HCT116 (cell line): ENCODE results near the gene DPRX. TPM values are rescaled to one million over a fixed set of nuclear protein-coding genes. Genes with fewer than 3 reads are reported as not detected.

Source experiments
- ATAC-seq: fragments of 200-7000 bp; cut with Tn5 transposase; 2 replicates; pipeline ENCODE4 v1.9.1; 2020; ENCODE audit warnings: mild to moderate bottlenecking, moderate library complexity
- BruUV-seq: library from RNA; stranded (reverse); fragments of 400-500 nt; replicated peaks from 2 replicates; lab custom pipeline; 2021; lab: Mats Ljungman, UMichigan
- CTCF ChIA-PET: fragments of 300-600 bp; sonication (Branson Sonifier 250); formaldehyde crosslinking; loops from one replicate; lab custom pipeline; 2021; ENCODE audit warnings: antibody characterized with exemption; lab: Charles Lee
- POLR2A ChIA-PET: fragments of 300-600, 350-600 bp; sonication (Branson Sonifier 250); formaldehyde crosslinking; loops from one replicate; lab custom pipeline; 2021; ENCODE audit warnings: antibody characterized with exemption; lab: Charles Lee
- RAD21 ChIA-PET, 2 experiments: fragments of 300-600 bp; sonication (Branson Sonifier 250); formaldehyde crosslinking; loops; one replicate each; lab custom pipeline; 2023; ENCODE audit warnings: low total read pairs in 2 of 2; ENCODE audit not compliant: uncharacterized antibody in 2 of 2, unreplicated experiment in 2 of 2, low non-redundant PET in 1 of 2; lab: Charles Lee
- DNase-seq: peaks from one replicate; pipeline ENCODE4 v3.0.0-alpha.2; 2010; ENCODE audit warnings: low read depth, low spot score
- H2AFZ ChIP-seq: fragments of 200-600 bp; shearing (Covaris generic), sonication (generic); 2 replicates; pipeline ENCODE4 v1.6.1; 2017; ENCODE audit warnings: low read depth, mixed run types, mixed read lengths, antibody characterized with exemption, low read length; ENCODE audit not compliant: poor library complexity, severe bottlenecking
- H3K27ac ChIP-seq: 2 replicates; pipeline ENCODE4 v1.5.1; 2012; ENCODE audit warnings: low read depth, low read length
- H3K27me3 ChIP-seq: fragments of 200-600 bp; sonication (generic); 2 replicates; pipeline ENCODE4 v1.6.1; 2016; ENCODE audit warnings: mixed run types, low read length, mixed read lengths; ENCODE audit not compliant: insufficient read depth
- H3K36me3 ChIP-seq, 2 experiments: fragments of 200-500 bp in 1 of 2; fragments of 200-600 bp in 1 of 2; sonication (Bioruptor generic) in 1 of 2; sonication (generic) in 1 of 2; 2 replicates each; pipeline versions ENCODE4 v1.5.1 to v1.6.1; 2014 to 2016; ENCODE audit warnings: low read length in 2 of 2, inconsistent platforms in 1 of 2, mixed read lengths in 1 of 2, mixed run types in 1 of 2; ENCODE audit not compliant: insufficient read depth in 2 of 2, control insufficient read depth in 1 of 2
- H3K4me1 ChIP-seq, 2 experiments: fragments of 200-600 bp in 1 of 2; sonication (generic) in 1 of 2; 2 replicates each; pipeline versions ENCODE4 v1.5.1 to v1.6.1; 2012 to 2017; ENCODE audit warnings: low read length in 2 of 2, inconsistent platforms in 1 of 2, mild to moderate bottlenecking in 1 of 2, mixed read lengths in 1 of 2, mixed run types in 1 of 2, moderate library complexity in 1 of 2; ENCODE audit not compliant: insufficient read depth in 2 of 2, control insufficient read depth in 1 of 2
- H3K4me2 ChIP-seq: fragments of 200-600 bp; sonication (generic); 2 replicates; pipeline ENCODE4 v1.6.1; 2017; ENCODE audit warnings: mixed run types, low read length, mixed read lengths
- H3K4me3 ChIP-seq, 2 experiments: fragments of 200-600 bp in 1 of 2; sonication (generic) in 1 of 2; replicated peaks in 1 of 2; 2 replicates each; pipeline ENCODE4 v1.5.1; 2011 to 2016; ENCODE audit warnings: low read length in 2 of 2, control low read depth in 1 of 2, low read depth in 1 of 2, mild to moderate bottlenecking in 1 of 2, mixed read lengths in 1 of 2, mixed run types in 1 of 2
- H3K79me2 ChIP-seq: fragments of 200-600 bp; sonication (generic); 2 replicates; pipeline ENCODE4 v1.6.1; 2017; ENCODE audit warnings: mild to moderate bottlenecking, mixed run types, low read length, moderate library complexity, mixed read lengths; ENCODE audit not compliant: insufficient read depth
- H3K9ac ChIP-seq: fragments of 200-600 bp; sonication (generic); 2 replicates; pipeline ENCODE4 v1.6.1; 2016; ENCODE audit warnings: low read length, mixed read lengths
- H3K9me2 ChIP-seq: fragments of 200-600 bp; sonication (generic), shearing (Covaris generic); 2 replicates; pipeline ENCODE4 v1.6.1; 2017; ENCODE audit warnings: mixed run types, mild to moderate bottlenecking, moderate library complexity; ENCODE audit not compliant: insufficient read depth
- H3K9me3 ChIP-seq, 2 experiments: fragments of 200-500 bp in 1 of 2; fragments of 200-600 bp in 1 of 2; sonication (Bioruptor generic) in 1 of 2; sonication (generic) in 1 of 2; 2 replicates each; pipeline ENCODE4 v1.6.1; 2014 to 2017; ENCODE audit warnings: low read length in 2 of 2, mixed read lengths in 2 of 2, inconsistent platforms in 1 of 2, low read depth in 1 of 2, mild to moderate bottlenecking in 1 of 2, mixed run types in 1 of 2, moderate library complexity in 1 of 2; ENCODE audit not compliant: control insufficient read depth in 1 of 2, insufficient read depth in 1 of 2
- H4K20me1 ChIP-seq: fragments of 200-600 bp; sonication (generic), shearing (Covaris generic); 2 replicates; pipeline ENCODE4 v1.6.1; 2017; ENCODE audit warnings: mixed run types, mild to moderate bottlenecking, moderate library complexity; ENCODE audit not compliant: insufficient read depth
- CBX3 ChIP-seq: IDR thresholded peaks from 2 replicates; pipeline ENCODE4 v1.6.1; 2012; ENCODE audit warnings: low read depth
- CTCF ChIP-seq, 3 experiments: fragments of 200-600 bp in 1 of 3; sonication (generic) in 1 of 3; IDR thresholded peaks in 2 of 3; conservative IDR thresholded peaks in 1 of 3; 2 replicates each; pipeline ENCODE4 v1.5.1; 2012 to 2017; ENCODE audit warnings: low read depth in 2 of 3, low read length in 2 of 3, antibody characterized with exemption in 1 of 3, borderline replicate concordance in 1 of 3, control low read depth in 1 of 3, mild to moderate bottlenecking in 1 of 3, mixed read lengths in 1 of 3, mixed run types in 1 of 3, moderate library complexity in 1 of 3; ENCODE audit not compliant: insufficient read depth in 1 of 3
- FOSL1 ChIP-seq: IDR thresholded peaks from 2 replicates; pipeline ENCODE4 v1.6.1; 2012; ENCODE audit warnings: low read depth
- MAX ChIP-seq: IDR thresholded peaks from 2 replicates; pipeline ENCODE4 v1.6.1; 2012
- REST ChIP-seq: IDR thresholded peaks from 2 replicates; pipeline ENCODE4 v1.6.1; 2012; ENCODE audit warnings: low read depth
- SRF ChIP-seq: IDR thresholded peaks from 2 replicates; pipeline ENCODE4 v1.6.1; 2012; ENCODE audit warnings: low read depth
- YY1 ChIP-seq: IDR thresholded peaks from 2 replicates; pipeline ENCODE4 v1.6.1; 2011; ENCODE audit warnings: low read length, low read depth, moderate library complexity, mild to moderate bottlenecking; ENCODE audit not compliant: insufficient replicate concordance; ENCODE audit errors: extremely low read depth
- ZBTB33 ChIP-seq: IDR thresholded peaks from 2 replicates; pipeline ENCODE4 v1.6.1; 2011; ENCODE audit warnings: mild to moderate bottlenecking, low read length, moderate library complexity; ENCODE audit not compliant: insufficient replicate concordance; ENCODE audit errors: extremely low read depth
- ZFX ChIP-seq: fragments of 450-650 bp; IDR thresholded peaks from 2 replicates; pipeline ENCODE4 v1.6.1; 2017
- intact Hi-C: fragments of 100-400 bp; cut with micrococcal nuclease; formaldehyde crosslinking; loops from 2 replicates; pipeline ENCODE4 v1.10.0; 2022
- total RNA-seq: library from RNA; stranded (reverse); gene quantifications from one replicate; pipeline ENCODE4 v1.2.1, GENCODE V29; 2021; ENCODE audit not compliant: unreplicated experiment

Gene DPRX
- total RNA-seq, 1 experiment from 2014 or later, result not detected

GRCh38 chr19:53662209-53662608 lies 30.4 kb downstream of the DPRX start:
- intact Hi-C loops, result no loop called here
- no TSS peak for BruUV-seq
- RAD21 ChIA-PET, result no interaction called here

More at GRCh38 chr19:53662209-53662608, 30.4 kb downstream of the DPRX start:
- Histone ChIP-seq H3K27me3 (no peaks in the 10 kb centered on the region), H3K9ac (no peak overlapping the region), H3K4me3 (no peak overlapping the region), H3K4me1 (no peaks in the 10 kb centered on the region), H3K4me2 (no peak overlapping the region), H3K27ac (no peak overlapping the region), H3K79me2 (no peaks in the 10 kb centered on the region), H3K9me3 (peaks cover 0 to 17% of the 10 kb centered on the region in 2 experiments; a peak in 2 of 4 replicates), H3K36me3 (no peaks in the 10 kb centered on the region), H2AFZ (no peak overlapping the region), H3K9me2 (no peaks in the 10 kb centered on the region), H4K20me1 (no peaks in the 10 kb centered on the region)
- ChIA-PET POLR2A (no interaction called here), CTCF (no interaction called here)
- TF ChIP-seq CTCF (IDR thresholded peaks at IDR 0.05 in 2 of 3, conservative IDR thresholded peaks at IDR 0.05 in 1 of 3; ENCODE audit: borderline replicate concordance in 1 of 3, insufficient read depth in 1 of 3, low read depth in 2 of 3, low read length in 2 of 3), result no peak
- TF ChIP-seq FOSL1, result no peak
- TF ChIP-seq CBX3, result no peak
- TF ChIP-seq SRF, result no peak
- TF ChIP-seq YY1, result no peak
- no peak for TF ChIP-seq REST
- no peak for TF ChIP-seq ZFX
- no peak for TF ChIP-seq ZBTB33
- TF ChIP-seq MAX, result no peak
- DNase-seq (no peak), ATAC-seq (no peak)
